B cell (primary cell): ENCODE measurements around the gene FAM3A. TPM values are rescaled to one million over a fixed set of nuclear protein-coding genes. Genes with fewer than 3 reads are reported as not detected.

Source experiments
- ATAC-seq: fragments of 200-7000 bp; cut with Tn5 transposase; one replicate; pipeline ENCODE4 v1.10.0; 2021; ENCODE audit warnings: low read depth, mild to moderate bottlenecking, moderate number of reproducible peaks, moderate library complexity
- CTCF ChIA-PET: fragments of 350-600 bp; sonication (Branson Sonifier 250); formaldehyde crosslinking; loops from one replicate; lab custom pipeline; 2021; ENCODE audit warnings: antibody characterized with exemption, inconsistent platforms; lab: Charles Lee
- POLR2A ChIA-PET: fragments of 350-600 bp; sonication (Branson Sonifier 250); formaldehyde crosslinking; loops from one replicate; lab custom pipeline; 2021; ENCODE audit warnings: antibody characterized with exemption; lab: Charles Lee
- DNase-seq: peaks from one replicate; pipeline ENCODE4 v3.0.0; 2013
- H2AFZ ChIP-seq: 2 replicates; pipeline ENCODE4 v1.6.1; 2012; ENCODE audit warnings: mild to moderate bottlenecking, low read depth, low read length; ENCODE audit not compliant: insufficient read depth, poor library complexity, severe bottlenecking
- H3K27ac ChIP-seq, 2 donors: 1 replicate in 1 of 2; 2 replicates in 1 of 2; pipeline ENCODE4 v1.5.1; 2012 to 2013; ENCODE audit warnings: low read length in 2 of 2, mild to moderate bottlenecking in 2 of 2, moderate library complexity in 1 of 2
- H3K27me3 ChIP-seq, 4 experiments: fragments of 200-600 bp in 1 of 4; sonication (generic) in 1 of 4; replicated peaks in 1 of 4; 1 replicate in 2 of 4; 2 replicates in 2 of 4; pipeline versions ENCODE4 v1.6.1 to v1.7.0; 2013 to 2016; ENCODE audit warnings: low read length in 3 of 4, mild to moderate bottlenecking in 2 of 4, mixed read lengths in 1 of 4, moderate library complexity in 1 of 4; ENCODE audit not compliant: insufficient read depth in 4 of 4, control insufficient read depth in 3 of 4; ENCODE audit errors: control extremely low read depth in 1 of 4
- H3K36me3 ChIP-seq, 2 experiments: replicated peaks in 1 of 2; 1 replicate in 1 of 2; 2 replicates in 1 of 2; pipeline versions ENCODE4 v1.6.1 to v1.7.1; 2013; ENCODE audit warnings: low read length in 1 of 2; ENCODE audit not compliant: insufficient read depth in 2 of 2, control insufficient read depth in 1 of 2; ENCODE audit errors: control extremely low read depth in 1 of 2, extremely low read depth in 1 of 2
- H3K4me1 ChIP-seq, 2 donors: fragments of 200-600 bp in 1 of 2; sonication (generic) in 1 of 2; 1 replicate in 1 of 2; 2 replicates in 1 of 2; pipeline versions ENCODE4 v1.5.1 to v1.6.1; 2013 to 2017; ENCODE audit warnings: low read length in 2 of 2; ENCODE audit not compliant: control insufficient read depth in 2 of 2, insufficient read depth in 2 of 2
- H3K4me2 ChIP-seq: replicated peaks from 2 replicates; pipeline ENCODE3; 2012; ENCODE audit warnings: mild to moderate bottlenecking, low read depth, low read length; ENCODE audit not compliant: poor library complexity, severe bottlenecking
- H3K4me3 ChIP-seq, 5 experiments: fragments of 200-600 bp in 1 of 5; sonication (generic) in 1 of 5; 1 replicate in 3 of 5; 2 replicates in 2 of 5; pipeline versions ENCODE4 v1.5.1 to v1.7.0; 2011 to 2016; ENCODE audit warnings: low read length in 4 of 5, mild to moderate bottlenecking in 4 of 5, low read depth in 2 of 5, control low read depth in 1 of 5, moderate library complexity in 1 of 5; ENCODE audit not compliant: insufficient read depth in 1 of 5; ENCODE audit errors: control extremely low read depth in 1 of 5, extremely low read depth in 1 of 5
- H3K79me2 ChIP-seq: fragments of 200-600 bp; sonication (generic); one replicate; pipeline ENCODE4 v1.6.0; 2016; ENCODE audit warnings: low read length; ENCODE audit not compliant: control insufficient read depth, insufficient read depth
- H3K9ac ChIP-seq: fragments of 200-600 bp; sonication (generic); 2 replicates; pipeline ENCODE4 v1.6.1; 2017; ENCODE audit warnings: mild to moderate bottlenecking, low read length, moderate library complexity
- H3K9me3 ChIP-seq, 3 donors: one replicate each; pipeline versions ENCODE4 v1.6.1 to v1.7.1; 2013; ENCODE audit warnings: low read length in 2 of 3; ENCODE audit not compliant: control insufficient read depth in 2 of 3, insufficient read depth in 1 of 3; ENCODE audit errors: control extremely low read depth in 1 of 3
- H4K20me1 ChIP-seq: 2 replicates; pipeline ENCODE4 v1.6.0; 2012; ENCODE audit warnings: mild to moderate bottlenecking, low read length; ENCODE audit not compliant: insufficient read depth, control insufficient read depth, poor library complexity, severe bottlenecking
- H3K27ac Mint-ChIP-seq: one replicate; pipeline ENCODE4 v1.8.0; 2021; ENCODE audit warnings: mixed read lengths
- H3K27me3 Mint-ChIP-seq: one replicate; pipeline ENCODE4 v1.8.0; 2021; ENCODE audit warnings: mixed read lengths
- H3K4me1 Mint-ChIP-seq: one replicate; pipeline ENCODE4 v1.8.0; 2021; ENCODE audit warnings: mixed read lengths
- H3K4me3 Mint-ChIP-seq: one replicate; pipeline ENCODE4 v1.8.0; 2021; ENCODE audit warnings: mixed read lengths
- H3K9me3 Mint-ChIP-seq: one replicate; pipeline ENCODE4 v1.8.0; 2022; ENCODE audit warnings: mixed read lengths; ENCODE audit not compliant: insufficient read depth
- EZH2 ChIP-seq: IDR thresholded peaks from 2 replicates; pipeline ENCODE4 v1.6.1; 2012; ENCODE audit warnings: borderline replicate concordance, low read depth, mild to moderate bottlenecking, moderate library complexity, low read length; ENCODE audit not compliant: insufficient read depth, poor library complexity, severe bottlenecking
- WGBS: methylation state at CpG from one replicate; pipeline ENCODE4 v1.1.5; 2013; ENCODE audit warnings: missing lambda C conversion rate; ENCODE audit not compliant: insufficient coverage; 5-methylcytosine and 5-hydroxymethylcytosine counted together
- intact Hi-C: fragments of 100-400 bp; cut with micrococcal nuclease; formaldehyde crosslinking; loops from one replicate; pipeline ENCODE4 v1.10.0; 2022
- polyA plus RNA-seq: library from polyadenylated mRNA; depleted of rRNA; stranded (reverse); fragments of >200 nt; gene quantifications from 2 replicates; pipeline ENCODE4 v1.2.3, GENCODE V29; 2012
- total RNA-seq, 2 donors: library from RNA; stranded (reverse); fragments of 120-200 nt in 1 of 2; gene quantifications; 1 replicate in 1 of 2; 2 replicates in 1 of 2; pipeline versions ENCODE4 v1.2.3 to v1.2.4, GENCODE V29; 2013 to 2022
- TF ChIP-seq, protein P1 (sequence below): fragments of 200-600 bp; IDR thresholded peaks from one replicate; pipeline ENCODE4 v1.8.0; 2022; ENCODE audit warnings: antibody characterized with exemption, mild to moderate bottlenecking

The FAM3A gene
- total and polyA plus RNA-seq, 2 donors (not counting 1 experiment from before 2014, with no cell fraction given) = 39.6 to 59.4 TPM

DNA sequence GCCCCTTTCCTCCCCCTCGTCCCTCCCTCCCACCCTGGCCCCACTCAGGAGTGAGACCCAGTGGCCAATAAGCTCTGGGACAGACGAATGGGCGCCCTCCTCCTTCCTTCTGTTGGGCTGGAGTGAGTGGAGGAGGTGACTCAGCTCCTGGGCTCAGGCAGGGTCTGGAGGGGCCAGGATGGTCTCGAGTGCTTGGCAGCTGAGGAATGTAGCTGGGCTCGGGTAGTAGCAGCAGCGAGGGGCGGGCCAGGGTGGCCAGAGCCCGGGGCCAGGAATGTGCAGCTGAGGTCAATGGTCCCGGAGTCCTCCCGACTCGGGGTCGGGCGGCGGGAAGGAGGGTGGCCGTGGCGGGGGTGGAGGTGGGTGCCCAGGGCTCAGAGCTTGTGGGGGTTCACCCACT lies 15.6 kb upstream of the FAM3A start:
- ChIA-PET CTCF (interaction anchor here (1.4 to 5.7 kb wide), 3 partner anchors 133 to 158 kb away, joined by 3 to 45 read pairs (median 17); partner anchors contain the start of genes FLNA and RPL10), POLR2A (interaction anchor here (0.5 to 3.0 kb wide), 4 partner anchors 133 to 223 kb away, joined by 3 to 11 read pairs (median 4); partner anchors contain the start of gene RPL10)
- Histone ChIP-seq H4K20me1 (no peaks in the 10 kb centered on the region), H2AFZ (no peak overlapping the region), H3K4me2 (no peak overlapping the region), H3K36me3 (peaks cover 0 to 18% of the 10 kb centered on the region in 2 experiments), H3K27me3 (no peaks in the 10 kb centered on the region), H3K9me3 (no peaks in the 10 kb centered on the region), H3K27ac (no peak overlapping the region), H3K9ac (no peak overlapping the region), H3K79me2 (peaks cover 6% of the 10 kb centered on the region), H3K4me3 (no peak overlapping the region), H3K4me1 (peaks cover 12 to 20% of the 10 kb centered on the region in 2 donors)
- Mint-ChIP-seq H3K27ac (no peak overlapping the region), H3K27me3 (no peaks in the 10 kb centered on the region), H3K9me3 (no peaks in the 10 kb centered on the region), H3K4me3 (no peak overlapping the region), H3K4me1 (peaks cover 14% of the 10 kb centered on the region)
- TF ChIP-seq, protein P1, sequence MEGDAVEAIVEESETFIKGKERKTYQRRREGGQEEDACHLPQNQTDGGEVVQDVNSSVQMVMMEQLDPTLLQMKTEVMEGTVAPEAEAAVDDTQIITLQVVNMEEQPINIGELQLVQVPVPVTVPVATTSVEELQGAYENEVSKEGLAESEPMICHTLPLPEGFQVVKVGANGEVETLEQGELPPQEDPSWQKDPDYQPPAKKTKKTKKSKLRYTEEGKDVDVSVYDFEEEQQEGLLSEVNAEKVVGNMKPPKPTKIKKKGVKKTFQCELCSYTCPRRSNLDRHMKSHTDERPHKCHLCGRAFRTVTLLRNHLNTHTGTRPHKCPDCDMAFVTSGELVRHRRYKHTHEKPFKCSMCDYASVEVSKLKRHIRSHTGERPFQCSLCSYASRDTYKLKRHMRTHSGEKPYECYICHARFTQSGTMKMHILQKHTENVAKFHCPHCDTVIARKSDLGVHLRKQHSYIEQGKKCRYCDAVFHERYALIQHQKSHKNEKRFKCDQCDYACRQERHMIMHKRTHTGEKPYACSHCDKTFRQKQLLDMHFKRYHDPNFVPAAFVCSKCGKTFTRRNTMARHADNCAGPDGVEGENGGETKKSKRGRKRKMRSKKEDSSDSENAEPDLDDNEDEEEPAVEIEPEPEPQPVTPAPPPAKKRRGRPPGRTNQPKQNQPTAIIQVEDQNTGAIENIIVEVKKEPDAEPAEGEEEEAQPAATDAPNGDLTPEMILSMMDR = no peak
- TF ChIP-seq EZH2 = no peak
- ATAC-seq (no peak), DNase-seq (no peak)
- WGBS = 100% methylated on average over 1 of the region's 16 CpGs
- intact Hi-C loops = no loop called here

GRCh38 chrX:154530286-154530685 lies 14.3 kb upstream of the FAM3A start:
- Histone ChIP-seq H3K79me2 (peaks cover 5% of the 10 kb centered on the region), H3K4me3 (no peak overlapping the region), H3K9me3 (no peaks in the 10 kb centered on the region), H3K9ac (no peak overlapping the region), H2AFZ (no peak overlapping the region), H3K4me1 (peaks cover 12 to 22% of the 10 kb centered on the region in 2 donors), H3K27ac (no peak overlapping the region), H4K20me1 (no peaks in the 10 kb centered on the region), H3K36me3 (peaks cover 0 to 11% of the 10 kb centered on the region in 2 experiments), H3K4me2 (no peak overlapping the region), H3K27me3 (no peaks in the 10 kb centered on the region)
- no peak for DNase-seq
- H3K9me3 Mint-ChIP-seq = no peaks in the 10 kb centered on the region
- peaks cover 16% of the 10 kb centered on the region for H3K4me1 Mint-ChIP-seq
- POLR2A ChIA-PET = no interaction called here
- H3K4me3 Mint-ChIP-seq = no peak overlapping the region
- TF ChIP-seq, protein P1 = no peak
- no peak for TF ChIP-seq EZH2
- no peak overlapping the region for H3K27ac Mint-ChIP-seq
- 94% methylated on average over 10 of the region's 11 CpGs for WGBS
- ATAC-seq = no peak
- intact Hi-C loops = no loop called here
- H3K27me3 Mint-ChIP-seq = no peaks in the 10 kb centered on the region
- CTCF ChIA-PET = no interaction called here
